ENCODE results near the gene ASPDH.

ASPDH gene

GRCh38 chr19:50549927-50550593 lies 36.3 kb upstream of the ASPDH start:
- H3K4me3 ChIP-seq (ENCODE audit: low read depth, low read length) = no peak overlapping the region

DNA sequence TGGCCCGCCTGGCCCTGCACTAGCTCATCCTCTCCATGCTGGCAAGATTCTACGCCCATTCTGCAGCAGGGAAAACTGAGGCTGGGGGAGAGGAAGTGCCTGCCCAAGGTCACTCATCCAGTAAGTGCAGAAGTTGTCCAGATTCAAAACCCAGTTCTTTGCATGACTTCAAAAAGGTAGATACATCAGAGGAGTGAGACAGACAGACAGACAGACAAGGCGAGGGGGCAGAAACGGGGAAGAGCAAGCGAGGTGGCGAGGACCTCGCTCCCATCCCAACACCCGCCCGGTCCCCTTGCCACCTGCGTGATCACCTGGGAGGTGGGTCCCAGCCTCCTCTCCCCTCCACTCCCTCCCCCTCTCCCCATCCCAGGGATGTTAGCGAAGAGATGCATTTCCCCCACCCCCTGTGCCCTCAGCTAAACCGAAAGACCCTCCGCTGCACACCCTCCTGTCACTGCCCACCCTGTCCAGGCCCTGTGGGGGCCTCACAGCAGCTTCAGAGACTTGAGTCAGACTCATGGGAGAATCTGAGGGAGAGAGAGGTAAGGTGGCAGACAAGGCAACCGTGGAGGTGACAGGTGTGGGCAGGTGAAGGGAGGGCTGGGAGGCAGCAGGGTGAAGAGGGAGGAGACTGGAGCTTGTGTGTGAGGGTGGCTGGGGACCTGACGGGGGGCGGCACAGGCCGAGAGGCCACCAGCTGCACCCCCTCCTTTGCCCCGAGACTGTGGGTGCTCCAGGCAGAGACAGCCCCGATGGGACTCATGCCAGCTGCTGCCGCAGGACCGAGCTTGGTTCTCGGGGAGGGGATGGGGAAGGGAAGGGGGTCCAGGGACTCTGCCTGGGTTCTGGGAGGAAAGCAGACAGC lies 35.6 kb upstream of the ASPDH start:
- DNase-seq = no peak
- TF ChIP-seq, protein P1, sequence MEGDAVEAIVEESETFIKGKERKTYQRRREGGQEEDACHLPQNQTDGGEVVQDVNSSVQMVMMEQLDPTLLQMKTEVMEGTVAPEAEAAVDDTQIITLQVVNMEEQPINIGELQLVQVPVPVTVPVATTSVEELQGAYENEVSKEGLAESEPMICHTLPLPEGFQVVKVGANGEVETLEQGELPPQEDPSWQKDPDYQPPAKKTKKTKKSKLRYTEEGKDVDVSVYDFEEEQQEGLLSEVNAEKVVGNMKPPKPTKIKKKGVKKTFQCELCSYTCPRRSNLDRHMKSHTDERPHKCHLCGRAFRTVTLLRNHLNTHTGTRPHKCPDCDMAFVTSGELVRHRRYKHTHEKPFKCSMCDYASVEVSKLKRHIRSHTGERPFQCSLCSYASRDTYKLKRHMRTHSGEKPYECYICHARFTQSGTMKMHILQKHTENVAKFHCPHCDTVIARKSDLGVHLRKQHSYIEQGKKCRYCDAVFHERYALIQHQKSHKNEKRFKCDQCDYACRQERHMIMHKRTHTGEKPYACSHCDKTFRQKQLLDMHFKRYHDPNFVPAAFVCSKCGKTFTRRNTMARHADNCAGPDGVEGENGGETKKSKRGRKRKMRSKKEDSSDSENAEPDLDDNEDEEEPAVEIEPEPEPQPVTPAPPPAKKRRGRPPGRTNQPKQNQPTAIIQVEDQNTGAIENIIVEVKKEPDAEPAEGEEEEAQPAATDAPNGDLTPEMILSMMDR (IDR thresholded peaks at IDR 0.05; ENCODE audit: low read depth, low read length) = no peak
- no peaks in the 10 kb centered on the region for H3K27me3 ChIP-seq (ENCODE audit: insufficient read depth, low read depth, severe bottlenecking)
- no peak overlapping the region for H3K4me3 ChIP-seq (ENCODE audit: low read depth, low read length)
- no peak overlapping the region for H3K27ac ChIP-seq
- peaks cover 3% of the 10 kb centered on the region for H3K36me3 ChIP-seq
- H3K9me3 ChIP-seq (ENCODE audit: severe bottlenecking) = no peaks in the 10 kb centered on the region

More at GRCh38 chr19:50549927-50550593, 36.3 kb upstream of the ASPDH start:
- DNase-seq = no peak
- no peaks in the 10 kb centered on the region for H3K27me3 ChIP-seq (ENCODE audit: insufficient read depth, low read depth, severe bottlenecking)
- TF ChIP-seq, protein P1 (IDR thresholded peaks at IDR 0.05; ENCODE audit: low read depth, low read length) = no peak
- no peaks in the 10 kb centered on the region for H3K9me3 ChIP-seq (ENCODE audit: severe bottlenecking)
- peaks cover 3% of the 10 kb centered on the region for H3K36me3 ChIP-seq
- no peak overlapping the region for H3K27ac ChIP-seq

GRCh38 chr19:50548191-50549058 lies 34.7 kb upstream of the ASPDH start:
- TF ChIP-seq, protein P1 (IDR thresholded peaks at IDR 0.05; ENCODE audit: low read depth, low read length) = no peak
- H3K36me3 ChIP-seq = peaks cover 3% of the 10 kb centered on the region
- DNase-seq = no peak
- no peak overlapping the region for H3K27ac ChIP-seq
- H3K4me3 ChIP-seq (ENCODE audit: low read depth, low read length) = no peak overlapping the region
- no peaks in the 10 kb centered on the region for H3K27me3 ChIP-seq (ENCODE audit: insufficient read depth, low read depth, severe bottlenecking)
- no peaks in the 10 kb centered on the region for H3K9me3 ChIP-seq (ENCODE audit: severe bottlenecking)

- DNase-seq = no peak
- Histone ChIP-seq H3K4me3 (ENCODE audit: low read depth, low read length) (no peak overlapping the region), H3K27me3 (ENCODE audit: insufficient read depth, low read depth, severe bottlenecking) (no peaks in the 10 kb centered on the region), H3K9me3 (ENCODE audit: severe bottlenecking) (no peaks in the 10 kb centered on the region), H3K36me3 (peaks cover 3% of the 10 kb centered on the region), H3K27ac (no peak overlapping the region)
- TF ChIP-seq, protein P1 (IDR thresholded peaks at IDR 0.05; ENCODE audit: low read depth, low read length) = no peak
These were observed 33.9 kb upstream of the ASPDH start for GRCh38 chr19:50547385-50548190.
